Activated T-helper 1 cell treated with anti-CD3 and anti-CD28 coated beads, Interleukin-12 subunit alpha, Interleukin-12 subunit beta, Interleukin-2, Interleukin-4 antibody, amounts not matched to agents 30 ng/mL and 10 ng/mL and 1 ng/mL, durations not matched to agents 14 hours and 24 hours and 36 hours (primary cell): Measurements from ENCODE around the gene RFFL. TPM values are rescaled to one million over a fixed set of nuclear protein-coding genes. Genes with fewer than 3 reads are reported as not detected.
A peak's percentile ranks its signal among the peaks of the same experiment; 100 is the strongest.
"Not testable (repeated sequence)": the region's sequence is repeated elsewhere in the genome, so short reads cannot be mapped to it uniquely, and the experiment has no call there.

Source experiments
- DNase-seq: peaks from one replicate; pipeline ENCODE4 v3.0.0; 2021; ENCODE audit warnings: low spot score
- H3K27ac Mint-ChIP-seq: one replicate; pipeline ENCODE4 v1.8.0; 2021; ENCODE audit warnings: mild to moderate bottlenecking, mixed read lengths
- H3K27me3 Mint-ChIP-seq: one replicate; pipeline ENCODE4 v1.8.0; 2022; ENCODE audit warnings: mild to moderate bottlenecking, moderate library complexity, mixed read lengths; ENCODE audit not compliant: insufficient read depth
- H3K36me3 Mint-ChIP-seq: one replicate; pipeline ENCODE4 v1.8.0; 2021; ENCODE audit warnings: low read depth, mixed read lengths
- H3K4me1 Mint-ChIP-seq: one replicate; pipeline ENCODE4 v1.8.0; 2021; ENCODE audit warnings: low read depth, mixed read lengths
- H3K4me3 Mint-ChIP-seq: one replicate; pipeline ENCODE4 v1.8.0; 2021; ENCODE audit warnings: mild to moderate bottlenecking, moderate library complexity, mixed read lengths
- H3K9me3 Mint-ChIP-seq: one replicate; pipeline ENCODE4 v1.8.0; 2021; ENCODE audit warnings: mixed read lengths
- intact Hi-C: fragments of 100-400 bp; cut with micrococcal nuclease; formaldehyde crosslinking; loops from one replicate; pipeline ENCODE4 v1.15.1; 2024
- total RNA-seq: library from RNA; stranded (reverse); gene quantifications from 2 replicates; pipeline ENCODE4 v1.2.3, GENCODE V29; 2022

Gene RFFL
- total RNA-seq: 28.1 and 28.2 TPM in 2 replicates

- Mint-ChIP-seq H3K4me3 (peak within 1 kb of the TSS; percentile 49), H3K9me3 (no peaks in the 10 kb centered on the region), H3K36me3 (peaks cover 33% of the 10 kb centered on the region), H3K27ac (peak within 1 kb of the TSS; percentile 87), H3K27me3 (no peaks in the 10 kb centered on the region), H3K4me1 (peaks cover 66% of the 10 kb centered on the region)
- intact Hi-C loops: loop anchor here (1.0 to 10.0 kb wide), 9 partner anchors 10 to 685 kb away; partner anchors contain the start of genes SLFN12L and SLFN5
- DNase-seq: peak; percentile 88
These were observed at the start of gene RFFL for GRCh38 chr17:35063514-35064223. RFFL (minus strand) TSS chr17:35063707; CDS start chr17:35026553, 37,154 bp downstream.

- Mint-ChIP-seq H3K36me3 (peaks cover 25% of the 10 kb centered on the region), H3K4me1 (peaks cover 19% of the 10 kb centered on the region)
- DNase-seq, H3K9me3 Mint-ChIP-seq, H3K4me3 Mint-ChIP-seq, H3K27ac Mint-ChIP-seq, H3K27me3 Mint-ChIP-seq, intact Hi-C loops: not testable (repeated sequence)
These were observed 47.3 kb upstream of the RFFL start for GRCh38 chr17:35110791-35111190.

GRCh38 chr17:35104844-35105450, 41.4 kb upstream of the RFFL start:
- Mint-ChIP-seq H3K4me1 (no peaks in the 10 kb centered on the region), H3K27ac (no peak overlapping the region), H3K36me3 (peaks cover 34% of the 10 kb centered on the region), H3K4me3 (no peak overlapping the region), H3K9me3 (no peaks in the 10 kb centered on the region), H3K27me3 (no peaks in the 10 kb centered on the region)
- intact Hi-C loops: no loop called here
- no peak for DNase-seq

- H3K36me3 Mint-ChIP-seq: peaks cover 38% of the 10 kb centered on the region
These were observed 39.8 kb upstream of the RFFL start for GRCh38 chr17:35103271-35103670.

GRCh38 chr17:35101725-35102124, 38.2 kb upstream of the RFFL start:
- Mint-ChIP-seq H3K27ac (peak overlapping the region; percentile 34), H3K4me3 (no peak overlapping the region), H3K36me3 (peaks cover 35% of the 10 kb centered on the region), H3K27me3 (no peaks in the 10 kb centered on the region), H3K9me3 (no peaks in the 10 kb centered on the region), H3K4me1 (no peaks in the 10 kb centered on the region)
- DNase-seq: no peak
- intact Hi-C loops: no loop called here

More at GRCh38 chr17:35103271-35103670, 39.8 kb upstream of the RFFL start:
- Mint-ChIP-seq H3K4me1 (no peaks in the 10 kb centered on the region), H3K27me3 (no peaks in the 10 kb centered on the region), H3K9me3 (no peaks in the 10 kb centered on the region), H3K4me3 (no peak overlapping the region), H3K27ac (no peak overlapping the region)
- intact Hi-C loops: no loop called here
- DNase-seq: no peak

- no peak overlapping the region for H3K27ac Mint-ChIP-seq
- H3K4me1 Mint-ChIP-seq: no peaks in the 10 kb centered on the region
- no peaks in the 10 kb centered on the region for H3K9me3 Mint-ChIP-seq
- H3K36me3 Mint-ChIP-seq: peaks cover 30% of the 10 kb centered on the region
- no peak for DNase-seq
- H3K27me3 Mint-ChIP-seq: no peaks in the 10 kb centered on the region
- intact Hi-C loops: no loop called here
- H3K4me3 Mint-ChIP-seq: no peak overlapping the region
These were observed 37.5 kb upstream of the RFFL start for GRCh38 chr17:35101036-35101435.

GRCh38 chr17:35099908-35100307, 36.4 kb upstream of the RFFL start:
- Mint-ChIP-seq H3K4me1 (no peaks in the 10 kb centered on the region), H3K9me3 (no peaks in the 10 kb centered on the region), H3K4me3 (no peak overlapping the region), H3K36me3 (peaks cover 27% of the 10 kb centered on the region), H3K27ac (no peak overlapping the region), H3K27me3 (no peaks in the 10 kb centered on the region)
- intact Hi-C loops: no loop called here
- DNase-seq: no peak

GRCh38 chr17:35097776-35098175, 34.3 kb upstream of the RFFL start:
- H3K27ac Mint-ChIP-seq: no peak overlapping the region
- intact Hi-C loops: no loop called here
- peaks cover 21% of the 10 kb centered on the region for H3K36me3 Mint-ChIP-seq
- H3K4me3 Mint-ChIP-seq: no peak overlapping the region
- no peaks in the 10 kb centered on the region for H3K4me1 Mint-ChIP-seq
- no peaks in the 10 kb centered on the region for H3K27me3 Mint-ChIP-seq
- no peak for DNase-seq
- no peaks in the 10 kb centered on the region for H3K9me3 Mint-ChIP-seq

- no peaks in the 10 kb centered on the region for H3K9me3 Mint-ChIP-seq
- DNase-seq: no peak
- intact Hi-C loops: no loop called here
- peaks cover 15% of the 10 kb centered on the region for H3K36me3 Mint-ChIP-seq
- peaks cover 6% of the 10 kb centered on the region for H3K4me1 Mint-ChIP-seq
- H3K4me3 Mint-ChIP-seq: no peak overlapping the region
- no peak overlapping the region for H3K27ac Mint-ChIP-seq
- H3K27me3 Mint-ChIP-seq: no peaks in the 10 kb centered on the region
These were observed 32.2 kb upstream of the RFFL start for GRCh38 chr17:35095741-35096140.

- Mint-ChIP-seq H3K9me3 (no peaks in the 10 kb centered on the region), H3K27me3 (no peaks in the 10 kb centered on the region), H3K4me3 (no peak overlapping the region), H3K36me3 (peaks cover 11% of the 10 kb centered on the region), H3K4me1 (peaks cover 10% of the 10 kb centered on the region), H3K27ac (no peak overlapping the region)
- intact Hi-C loops: no loop called here
- no peak for DNase-seq
These were observed 31.4 kb upstream of the RFFL start for GRCh38 chr17:35094902-35095301.

GRCh38 chr17:35090707-35091106, 27.2 kb upstream of the RFFL start:
- H3K4me1 Mint-ChIP-seq: peaks cover 41% of the 10 kb centered on the region
- H3K27me3 Mint-ChIP-seq, H3K36me3 Mint-ChIP-seq, H3K27ac Mint-ChIP-seq, DNase-seq, intact Hi-C loops, H3K9me3 Mint-ChIP-seq, H3K4me3 Mint-ChIP-seq: not testable (repeated sequence)

GRCh38 chr17:35089586-35090296, 26.2 kb upstream of the RFFL start:
- Mint-ChIP-seq H3K27me3 (no peaks in the 10 kb centered on the region), H3K27ac (peak overlapping the region; percentile 95), H3K36me3 (peaks cover 3% of the 10 kb centered on the region), H3K4me1 (peaks cover 50% of the 10 kb centered on the region), H3K9me3 (no peaks in the 10 kb centered on the region), H3K4me3 (peak overlapping the region; percentile 82)
- no peak for DNase-seq
- intact Hi-C loops: loop anchor here (1.0 kb wide), 8 partner anchors 30 to 128 kb away; partner anchors contain the start of genes CCT6B, LIG3, NLE1 and RAD51D
